Fibroblast of pulmonary artery (primary cell): Measurements from ENCODE around the gene RAB1A.

Experiments
- DNase-seq: peaks from one replicate; pipeline ENCODE4 v3.0.0-alpha.2; 2010; ENCODE audit warnings: low read depth
- H3K4me3 ChIP-seq: replicated peaks from 2 replicates; pipeline ENCODE4 v1.5.1; 2011; ENCODE audit warnings: low read depth, mild to moderate bottlenecking, control low read depth, low read length, moderate library complexity
- TF ChIP-seq, protein P1 (sequence below): IDR thresholded peaks from 2 replicates; pipeline ENCODE4 v1.5.1; 2011; ENCODE audit warnings: mild to moderate bottlenecking, control low read depth, low read length, inconsistent platforms; ENCODE audit errors: missing control alignments

Gene RAB1A

DNA sequence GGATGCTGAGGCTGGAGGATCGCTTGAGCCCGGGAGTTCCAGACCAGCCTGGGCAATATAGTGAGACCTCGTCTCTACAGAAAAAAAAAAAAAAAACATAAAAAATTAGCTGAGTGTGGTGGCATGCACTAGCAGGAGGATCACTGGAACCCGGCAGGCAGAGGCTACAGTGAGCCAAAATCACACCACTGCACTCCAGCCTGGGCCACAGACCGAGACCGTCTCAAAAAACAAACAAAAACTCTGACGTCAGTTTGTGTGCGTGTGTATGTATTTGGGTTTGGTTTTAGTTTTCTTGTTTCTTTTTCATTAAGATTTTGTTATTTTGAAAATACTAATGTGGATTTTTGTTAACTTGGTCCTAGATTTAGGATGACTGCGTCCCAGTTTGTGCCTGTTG, 54.7 kb downstream of the RAB1A start:
- TF ChIP-seq, protein P1, sequence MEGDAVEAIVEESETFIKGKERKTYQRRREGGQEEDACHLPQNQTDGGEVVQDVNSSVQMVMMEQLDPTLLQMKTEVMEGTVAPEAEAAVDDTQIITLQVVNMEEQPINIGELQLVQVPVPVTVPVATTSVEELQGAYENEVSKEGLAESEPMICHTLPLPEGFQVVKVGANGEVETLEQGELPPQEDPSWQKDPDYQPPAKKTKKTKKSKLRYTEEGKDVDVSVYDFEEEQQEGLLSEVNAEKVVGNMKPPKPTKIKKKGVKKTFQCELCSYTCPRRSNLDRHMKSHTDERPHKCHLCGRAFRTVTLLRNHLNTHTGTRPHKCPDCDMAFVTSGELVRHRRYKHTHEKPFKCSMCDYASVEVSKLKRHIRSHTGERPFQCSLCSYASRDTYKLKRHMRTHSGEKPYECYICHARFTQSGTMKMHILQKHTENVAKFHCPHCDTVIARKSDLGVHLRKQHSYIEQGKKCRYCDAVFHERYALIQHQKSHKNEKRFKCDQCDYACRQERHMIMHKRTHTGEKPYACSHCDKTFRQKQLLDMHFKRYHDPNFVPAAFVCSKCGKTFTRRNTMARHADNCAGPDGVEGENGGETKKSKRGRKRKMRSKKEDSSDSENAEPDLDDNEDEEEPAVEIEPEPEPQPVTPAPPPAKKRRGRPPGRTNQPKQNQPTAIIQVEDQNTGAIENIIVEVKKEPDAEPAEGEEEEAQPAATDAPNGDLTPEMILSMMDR = no peak
- no peak overlapping the region for H3K4me3 ChIP-seq
- DNase-seq = no peak

DNA sequence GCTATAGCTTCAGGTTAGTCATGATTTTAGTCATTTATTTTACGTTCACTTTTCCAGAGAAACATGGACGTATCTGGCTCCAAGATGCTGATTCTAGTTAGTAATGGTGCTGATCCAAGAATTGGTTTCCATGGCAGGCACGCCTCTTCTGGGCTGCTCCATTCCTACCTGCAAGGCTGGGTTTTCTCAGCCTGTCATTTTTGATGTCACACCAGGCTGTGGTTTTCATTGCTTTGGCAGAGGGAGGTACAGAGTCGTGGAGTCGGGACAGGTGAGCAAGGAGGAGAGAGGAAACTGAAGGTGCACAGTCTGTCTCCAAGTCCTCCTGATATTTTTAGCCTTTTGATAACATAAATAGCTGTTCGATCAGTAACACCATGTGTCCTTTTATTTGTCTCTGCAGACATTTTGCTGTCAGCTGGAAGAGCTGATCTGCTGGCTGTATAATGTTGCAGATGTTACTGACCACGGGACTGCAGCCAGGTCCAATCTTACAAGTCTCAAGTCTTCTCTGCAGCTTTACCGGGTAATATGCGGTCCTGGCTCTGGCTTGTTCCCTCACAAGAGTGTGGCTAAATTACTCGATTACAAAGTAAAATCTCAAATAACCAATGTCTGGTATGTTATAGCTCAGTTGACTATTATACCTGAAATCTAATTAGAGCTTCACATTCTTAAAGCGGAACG, 55.9 kb downstream of the RAB1A start:
- no peak overlapping the region for H3K4me3 ChIP-seq
- TF ChIP-seq, protein P1 = no peak
- DNase-seq = no peak

DNA sequence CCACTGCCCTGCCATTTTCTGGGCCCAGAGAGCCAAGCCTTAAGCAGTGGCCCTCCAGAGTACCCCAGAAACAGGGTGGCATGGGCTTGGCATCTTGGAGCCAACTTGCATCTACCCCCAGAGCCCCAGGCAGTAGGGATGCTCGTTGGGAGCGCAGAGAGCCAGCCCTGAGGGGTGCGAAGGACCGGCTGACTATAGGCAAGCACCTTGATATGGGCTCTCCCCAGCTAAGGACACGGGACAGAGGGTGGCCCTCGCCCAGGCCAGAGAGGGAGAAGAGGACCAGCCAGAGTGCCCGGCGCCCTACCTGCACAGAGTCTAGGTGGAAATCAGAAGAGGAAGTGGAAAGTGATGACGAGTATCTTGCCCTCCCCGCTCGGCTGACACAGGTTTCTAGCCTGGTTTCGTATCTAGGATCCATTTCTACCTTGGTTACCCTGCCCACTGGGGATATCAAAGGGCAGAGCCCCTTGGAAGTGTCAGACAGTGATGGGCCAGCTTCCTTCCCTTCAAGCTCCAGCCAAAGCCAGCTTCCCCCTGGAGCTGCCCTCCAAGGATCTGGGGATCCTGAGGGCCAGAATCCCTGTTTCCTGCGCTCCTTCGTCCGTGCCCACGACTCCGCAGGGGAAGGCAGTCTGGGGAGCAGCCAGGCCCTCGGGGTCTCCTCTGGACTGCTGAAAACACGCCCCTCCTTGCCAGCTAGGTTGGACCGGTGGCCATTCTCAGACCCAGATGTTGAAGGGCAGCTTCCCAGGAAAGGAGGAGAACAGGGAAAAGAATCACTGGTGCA, 57.5 kb downstream of the RAB1A start:
- no peak for DNase-seq
- TF ChIP-seq, protein P1 = no peak
- no peak overlapping the region for H3K4me3 ChIP-seq

DNA sequence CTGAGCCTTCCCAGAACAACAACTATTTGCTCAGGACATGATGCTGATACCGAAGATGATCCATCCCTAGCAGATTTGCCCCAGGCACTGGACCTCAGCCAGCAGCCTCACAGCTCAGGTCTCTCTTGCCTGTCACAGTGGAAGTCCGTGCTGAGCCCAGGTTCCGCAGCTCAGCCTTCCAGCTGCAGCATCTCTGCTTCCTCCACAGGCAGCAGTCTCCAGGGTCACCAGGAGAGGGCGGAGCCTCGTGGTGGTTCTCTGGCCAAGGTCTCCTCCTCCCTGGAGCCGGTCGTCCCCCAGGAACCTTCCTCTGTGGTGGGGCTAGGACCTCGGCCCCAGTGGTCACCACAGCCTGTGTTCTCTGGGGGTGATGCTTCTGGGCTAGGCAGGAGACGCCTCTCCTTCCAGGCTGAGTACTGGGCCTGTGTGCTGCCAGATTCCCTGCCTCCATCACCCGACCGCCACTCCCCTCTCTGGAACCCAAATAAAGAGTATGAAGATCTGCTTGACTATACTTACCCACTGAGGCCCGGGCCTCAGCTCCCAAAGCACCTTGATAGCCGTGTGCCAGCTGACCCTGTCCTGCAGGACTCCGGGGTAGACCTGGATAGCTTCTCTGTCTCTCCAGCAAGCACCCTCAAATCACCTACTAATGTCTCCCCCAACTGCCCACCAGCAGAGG, 58.3 kb downstream of the RAB1A start:
- peak; percentile 18 for DNase-seq
- H3K4me3 ChIP-seq = no peak overlapping the region
- TF ChIP-seq, protein P1 = peak; percentile 38

DNA sequence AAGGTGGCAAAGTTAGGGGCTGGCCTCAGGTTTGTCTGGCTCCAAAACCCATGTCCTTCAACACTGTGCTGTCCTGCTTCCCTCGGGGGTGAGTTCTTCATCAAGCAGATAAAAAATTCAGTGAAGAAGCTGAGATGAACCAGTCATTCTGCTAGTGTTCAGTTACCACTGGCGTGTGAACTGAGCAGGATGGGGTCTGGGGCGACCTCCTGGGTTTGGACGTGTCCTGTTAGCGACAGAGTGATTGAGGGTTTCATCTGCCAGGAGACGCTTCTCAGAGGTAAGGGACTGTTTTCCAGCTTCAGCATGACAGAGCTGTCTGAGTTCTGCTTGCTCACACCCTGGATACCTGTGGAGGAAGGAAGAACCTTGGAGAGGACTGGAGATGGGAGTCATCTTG, 59.0 kb downstream of the RAB1A start:
- TF ChIP-seq, protein P1 = no peak
- DNase-seq = no peak
- no peak overlapping the region for H3K4me3 ChIP-seq

DNA sequence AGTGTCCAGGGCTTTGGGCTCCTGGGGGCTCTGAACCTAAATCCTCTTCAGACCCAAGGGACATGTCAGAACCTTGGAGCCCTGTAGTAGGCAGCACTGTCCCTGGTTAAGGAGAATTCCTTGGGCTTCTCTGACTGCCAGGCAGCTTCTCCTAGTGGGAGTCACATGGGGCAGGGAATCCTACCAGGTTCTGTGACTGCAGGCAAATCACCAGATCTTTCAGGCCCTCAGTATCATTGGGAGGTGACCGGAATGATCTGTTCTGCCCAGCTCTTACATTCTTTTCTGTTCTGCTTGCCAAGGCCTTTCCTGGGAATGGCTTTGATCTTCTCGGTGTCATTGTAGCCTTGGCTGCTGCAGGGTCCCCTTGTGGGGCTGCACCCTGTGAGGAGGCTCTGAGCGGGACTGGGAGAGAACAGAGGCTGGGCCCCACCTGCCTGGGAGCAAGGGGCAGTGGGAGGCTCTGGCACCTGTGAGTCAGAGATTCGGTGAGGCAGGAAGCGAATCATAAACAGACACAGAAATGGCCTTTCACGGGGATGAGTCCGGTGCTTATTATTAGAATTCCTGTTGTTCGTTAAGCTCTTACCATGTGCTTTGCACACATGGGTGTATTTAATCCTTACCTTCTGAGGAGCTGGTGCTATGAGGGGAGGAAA, 59.6 kb downstream of the RAB1A start:
- H3K4me3 ChIP-seq = no peak overlapping the region
- TF ChIP-seq, protein P1 = peak; percentile 41
- peak; percentile 53 for DNase-seq
